Adrenal gland (tissue), 12 donors: ENCODE measurements around the gene RAF1. TPM values are rescaled to one million over a fixed set of nuclear protein-coding genes. Genes with fewer than 3 reads are reported as not detected.

ENCODE experiments used
- DNase-seq, 7 donors: peaks; one replicate each; pipeline ENCODE4 v3.0.0-alpha.2; 2019 to 2020
- H3K27ac ChIP-seq, 5 donors: fragments of 200-600 bp; sonication (generic) in 4 of 5; 1 replicate in 3 of 5; 2 replicates in 2 of 5; pipeline versions ENCODE4 v1.5.1 to v1.8.0; 2016 to 2020; ENCODE audit warnings: mild to moderate bottlenecking in 1 of 5
- H3K27me3 ChIP-seq: fragments of 200-600 bp; 2 replicates; pipeline ENCODE4 v1.8.0; 2021
- H3K36me3 ChIP-seq, 2 donors: fragments of 200-600 bp; replicated peaks in 1 of 2; 1 replicate in 1 of 2; 2 replicates in 1 of 2; pipeline versions ENCODE4 v1.5.1 to v1.8.0; 2018 to 2022
- H3K4me1 ChIP-seq, 2 donors: fragments of 200-600 bp; replicated peaks in 1 of 2; 1 replicate in 1 of 2; 2 replicates in 1 of 2; pipeline versions ENCODE4 v1.5.1 to v1.8.0; 2018 to 2021
- H3K4me3 ChIP-seq, 4 donors: fragments of 200-600 bp; sonication (generic) in 3 of 4; one replicate each; pipeline ENCODE4 v1.5.1; 2016 to 2018
- H3K9me3 ChIP-seq, 3 donors: fragments of 200-600 bp; sonication (generic) in 1 of 3; replicated peaks in 1 of 3; 1 replicate in 2 of 3; 2 replicates in 1 of 3; pipeline versions ENCODE4 v1.5.1 to v1.8.0; 2016 to 2021
- CTCF ChIP-seq, 6 experiments: fragments of 450-650 bp in 4 of 6; fragments of 200-600 bp in 2 of 6; sonication (generic) in 1 of 6; IDR thresholded peaks; 1 replicate in 5 of 6; 2 replicates in 1 of 6; pipeline versions ENCODE4 v1.5.1 to v1.8.0; 2016 to 2021; ENCODE audit warnings: antibody characterized with exemption in 6 of 6, mild to moderate bottlenecking in 2 of 6, moderate library complexity in 1 of 6
- POLR2A ChIP-seq, 2 donors: fragments of 450-650 bp; IDR thresholded peaks; one replicate each; pipeline ENCODE4 v1.6.1; 2017; ENCODE audit warnings: antibody characterized with exemption in 2 of 2, mild to moderate bottlenecking in 2 of 2, moderate library complexity in 1 of 2
- WGBS, 4 donors: extraction: QIAGEN DNeasy Blood & Tissue Kit in 2 of 4; methylation state at CpG; one replicate each; pipeline versions ENCODE4 v1.1.5 to v1.1.7; 2013 to 2017; 5-methylcytosine and 5-hydroxymethylcytosine counted together
- intact Hi-C, 2 donors: fragments of 100-400 bp; cut with DNase I; formaldehyde crosslinking; loops; one replicate each; pipeline versions ENCODE4 v1.14.1 to v1.15.0; 2022 to 2023
- polyA plus RNA-seq, 3 donors: library from polyadenylated mRNA; stranded (reverse); fragments of 200-250 nt in 2 of 3; fragments of 350-450 nt in 1 of 3; fragmentation: Illumina TruSeq in 1 of 3; extraction: RNeasy Lipid Tissue Mini Kit (QIAGEN cat#74804) in 1 of 3; gene quantifications; one replicate each; pipeline ENCODE4 v1.2.3, GENCODE V29; 2013 to 2014
- total RNA-seq, 9 donors: library from RNA; depleted of rRNA in 4 of 9; stranded (reverse); fragments of >200 nt in 4 of 9; fragments of 120-200 nt in 1 of 9; fragmentation: NEBNext Ultra II Directional in 1 of 9; extraction: Animal tissue kit (Norgen Biotek cat#: 25700) in 1 of 9; gene quantifications; one replicate each; pipeline versions ENCODE4 v1.1.0 to v1.2.4, GENCODE V29; 2013 to 2023
- donor health status: healthy with polysubstance abuse.
- donor health status: Bipolar disorder and iron deficiency.
- donor health status: DM: yes; HTN: yes; CAD: no.
- donor health status: DM: no; HTN: no; CAD: no.
- donor health status: DM: no; HTN: no; CAD: no.
- donor health status: DM: yes; HTN: yes; CAD: no.

The RAF1 gene
- total and polyA plus RNA-seq, 12 donors = 45.9 to 110 (median 69.4) TPM

DNA sequence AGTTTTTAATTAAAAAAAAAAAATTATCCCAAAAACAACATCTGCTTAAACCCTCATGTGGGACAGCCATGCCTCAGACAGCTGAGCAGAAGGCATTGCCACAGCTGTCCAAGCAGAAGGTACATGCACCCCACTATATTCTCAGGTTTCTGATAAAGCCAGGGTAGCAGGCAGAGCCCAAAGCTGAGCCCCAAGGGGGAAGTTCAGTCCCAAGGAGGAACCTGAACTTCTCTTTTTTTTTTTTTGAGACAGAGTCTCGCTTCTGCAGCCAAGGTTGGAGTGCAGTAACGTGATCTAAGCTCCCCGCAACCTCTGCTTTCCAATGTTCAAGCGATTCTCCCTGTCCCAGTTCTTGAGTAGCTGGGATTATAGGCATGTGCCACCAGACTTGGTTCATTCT lies 73.8 kb downstream of the RAF1 start:
- no peak overlapping the region for H3K27ac ChIP-seq
- peaks cover 5 to 13% of the 10 kb centered on the region in 2 donors for H3K4me1 ChIP-seq
- H3K27me3 ChIP-seq = no peaks in the 10 kb centered on the region
- no peaks in the 10 kb centered on the region for H3K9me3 ChIP-seq
- intact Hi-C loops = loop anchor here in 1 of 2 donors (10.0 kb wide), 1 partner anchor 75 kb away; the partner anchor contains the start of gene RAF1
- DNase-seq = no peak
- TF ChIP-seq POLR2A (IDR thresholded peaks at IDR 0.05) (no peak), CTCF (IDR thresholded peaks at IDR 0.05) (no peak)
- H3K4me3 ChIP-seq = no peak overlapping the region
- WGBS, 4 donors = 70 to 77% (median 73%) methylated on average over 1 to 4 of the region's 4 CpGs; no CpG with 5 or more reads in 1 of the 4 donors
- H3K36me3 ChIP-seq = peaks cover 0 to 57% of the 10 kb centered on the region in 2 donors

DNA sequence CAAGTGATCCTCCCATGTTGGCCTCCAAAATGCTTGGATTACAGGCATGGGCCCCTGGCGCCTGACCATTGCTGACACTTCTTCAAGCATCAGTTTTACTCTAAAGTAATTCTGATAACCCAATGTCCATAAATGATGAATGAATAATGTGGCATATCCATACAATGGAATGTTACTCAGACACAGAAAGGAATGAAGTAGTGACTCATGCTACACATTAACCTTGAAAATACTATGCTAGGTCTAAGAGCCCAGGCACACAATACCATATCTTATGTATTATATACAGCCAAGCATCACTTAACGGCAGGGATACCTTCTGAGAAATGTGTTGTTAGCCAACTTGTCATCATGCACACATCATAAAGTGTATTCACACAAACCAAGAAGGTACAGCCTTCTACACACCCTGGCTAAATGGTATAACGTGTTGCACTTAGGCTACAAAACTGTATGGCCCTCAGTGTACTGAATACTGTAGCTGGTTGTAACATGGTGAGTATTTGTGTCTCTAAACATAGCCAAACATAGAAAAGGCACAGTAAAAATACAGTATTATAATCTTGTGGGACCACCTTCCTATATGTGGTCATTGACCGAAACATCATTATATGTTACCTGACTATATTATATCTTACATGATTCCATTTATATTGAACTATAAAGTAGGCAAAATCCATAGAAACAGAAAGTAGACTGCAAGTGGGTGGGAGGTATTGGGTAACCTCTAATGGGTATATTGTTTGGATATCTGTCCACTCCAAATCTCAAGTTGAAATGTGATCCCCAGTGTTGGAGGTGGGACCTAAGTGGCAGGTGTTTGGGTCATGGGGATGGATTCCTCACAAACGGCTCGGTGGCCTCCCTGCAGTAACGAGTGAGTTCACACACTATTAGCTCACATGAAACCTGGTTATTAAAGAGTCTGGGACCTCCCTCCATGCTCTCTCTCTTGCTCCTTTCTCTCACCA lies 75.6 kb downstream of the RAF1 start:
- Histone ChIP-seq H3K4me1 (peaks cover 5 to 13% of the 10 kb centered on the region in 2 donors), H3K4me3 (no peak overlapping the region), H3K9me3 (no peaks in the 10 kb centered on the region), H3K27ac (no peak overlapping the region), H3K36me3 (peaks cover 0 to 67% of the 10 kb centered on the region in 2 donors), H3K27me3 (no peaks in the 10 kb centered on the region)
- DNase-seq = no peak
- intact Hi-C loops = no loop called here
- 82 to 93% (median 90%) methylated on average over 7 of the region's 7 CpGs for WGBS, 4 donors
- TF ChIP-seq CTCF (IDR thresholded peaks at IDR 0.05) = no peak

GRCh38 chr3:12586403-12586802 lies 77.5 kb downstream of the RAF1 start:
- intact Hi-C loops = no loop called here
- no peaks in the 10 kb centered on the region for H3K9me3 ChIP-seq
- no peak overlapping the region for H3K27ac ChIP-seq
- TF ChIP-seq CTCF (IDR thresholded peaks at IDR 0.05) (no peak), POLR2A (IDR thresholded peaks at IDR 0.05) (no peak)
- peaks cover 0 to under 1% of the 10 kb centered on the region in 2 donors for H3K4me1 ChIP-seq
- WGBS, 4 donors = 89 to 94% (median 94%) methylated on average over 3 of the region's 3 CpGs
- H3K27me3 ChIP-seq = no peaks in the 10 kb centered on the region
- DNase-seq = no peak
- H3K4me3 ChIP-seq = no peak overlapping the region
- peaks cover 0 to 81% of the 10 kb centered on the region in 2 donors for H3K36me3 ChIP-seq

GRCh38 chr3:12585970-12586369 lies 77.9 kb downstream of the RAF1 start:
- no peaks in the 10 kb centered on the region for H3K9me3 ChIP-seq
- no peak overlapping the region for H3K4me3 ChIP-seq
- intact Hi-C loops = no loop called here
- H3K27me3 ChIP-seq = no peaks in the 10 kb centered on the region
- 77 to 84% (median 82%) methylated on average over 5 of the region's 5 CpGs for WGBS, 4 donors
- no peaks in the 10 kb centered on the region for H3K4me1 ChIP-seq
- H3K36me3 ChIP-seq = peaks cover 0 to 81% of the 10 kb centered on the region in 2 donors
- no peak for TF ChIP-seq POLR2A (IDR thresholded peaks at IDR 0.05)
- TF ChIP-seq CTCF (IDR thresholded peaks at IDR 0.05) = no peak
- no peak for DNase-seq
- no peak overlapping the region for H3K27ac ChIP-seq
